GM12874 (cell line): ENCODE results near the gene DIPK1C.

Experiments used
- TF ChIP-seq, protein P1 (sequence below): IDR thresholded peaks from 2 replicates; pipeline ENCODE4 v1.5.1; 2011; ENCODE audit warnings: low read depth, mild to moderate bottlenecking, control low read depth, low read length, moderate library complexity; ENCODE audit not compliant: insufficient read depth

The DIPK1C gene

DNA sequence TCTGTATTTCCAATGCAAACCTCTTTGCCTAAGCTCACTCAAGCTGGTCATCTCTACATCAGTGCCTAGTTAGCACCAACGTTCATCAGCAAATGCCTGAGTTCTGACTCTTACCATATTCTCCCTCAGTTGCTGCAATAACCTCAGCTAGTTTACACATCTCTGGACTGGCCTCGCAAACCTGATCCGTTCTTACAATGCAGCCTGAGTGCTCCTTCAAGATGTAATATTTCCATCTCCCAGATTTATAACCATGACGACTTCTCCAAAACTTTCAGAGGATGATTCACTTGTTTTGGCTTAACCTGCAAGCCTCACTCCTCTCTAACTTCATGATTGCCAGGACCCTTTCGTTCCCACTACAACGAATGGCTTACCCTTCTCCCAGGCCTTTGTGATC is 69.7 kb downstream of the DIPK1C start:
- TF ChIP-seq, protein P1, sequence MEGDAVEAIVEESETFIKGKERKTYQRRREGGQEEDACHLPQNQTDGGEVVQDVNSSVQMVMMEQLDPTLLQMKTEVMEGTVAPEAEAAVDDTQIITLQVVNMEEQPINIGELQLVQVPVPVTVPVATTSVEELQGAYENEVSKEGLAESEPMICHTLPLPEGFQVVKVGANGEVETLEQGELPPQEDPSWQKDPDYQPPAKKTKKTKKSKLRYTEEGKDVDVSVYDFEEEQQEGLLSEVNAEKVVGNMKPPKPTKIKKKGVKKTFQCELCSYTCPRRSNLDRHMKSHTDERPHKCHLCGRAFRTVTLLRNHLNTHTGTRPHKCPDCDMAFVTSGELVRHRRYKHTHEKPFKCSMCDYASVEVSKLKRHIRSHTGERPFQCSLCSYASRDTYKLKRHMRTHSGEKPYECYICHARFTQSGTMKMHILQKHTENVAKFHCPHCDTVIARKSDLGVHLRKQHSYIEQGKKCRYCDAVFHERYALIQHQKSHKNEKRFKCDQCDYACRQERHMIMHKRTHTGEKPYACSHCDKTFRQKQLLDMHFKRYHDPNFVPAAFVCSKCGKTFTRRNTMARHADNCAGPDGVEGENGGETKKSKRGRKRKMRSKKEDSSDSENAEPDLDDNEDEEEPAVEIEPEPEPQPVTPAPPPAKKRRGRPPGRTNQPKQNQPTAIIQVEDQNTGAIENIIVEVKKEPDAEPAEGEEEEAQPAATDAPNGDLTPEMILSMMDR = no peak
